HG02763 (cell line): Measurements from ENCODE around the gene ZNF283.
"Not testable (repeated sequence)": the region's sequence is repeated elsewhere in the genome, so short reads cannot be mapped to it uniquely, and the experiment has no call there.

Experiments used
- ATAC-seq: cut with Tn5 transposase; IDR thresholded peaks from one replicate; pipeline ENCODE4 v1.9.1; 2021; ENCODE audit warnings: mild to moderate bottlenecking, moderate library complexity; ENCODE audit not compliant: unreplicated experiment

The ZNF283 gene

DNA sequence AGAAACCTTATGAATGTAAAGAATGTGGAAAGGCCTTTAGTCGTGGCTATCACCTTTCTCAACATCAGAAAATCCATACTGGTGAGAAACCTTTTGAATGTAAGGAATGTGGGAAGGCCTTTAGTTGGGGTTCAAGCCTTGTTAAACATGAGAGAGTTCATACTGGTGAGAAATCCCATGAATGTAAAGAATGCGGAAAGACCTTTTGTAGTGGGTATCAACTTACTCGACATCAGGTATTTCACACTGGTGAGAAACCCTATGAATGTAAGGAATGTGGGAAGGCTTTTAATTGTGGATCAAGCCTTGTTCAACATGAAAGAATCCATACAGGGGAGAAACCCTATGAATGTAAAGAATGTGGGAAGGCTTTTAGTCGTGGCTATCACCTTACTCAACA is 20.8 kb downstream of the ZNF283 start:
- no peak for ATAC-seq

DNA sequence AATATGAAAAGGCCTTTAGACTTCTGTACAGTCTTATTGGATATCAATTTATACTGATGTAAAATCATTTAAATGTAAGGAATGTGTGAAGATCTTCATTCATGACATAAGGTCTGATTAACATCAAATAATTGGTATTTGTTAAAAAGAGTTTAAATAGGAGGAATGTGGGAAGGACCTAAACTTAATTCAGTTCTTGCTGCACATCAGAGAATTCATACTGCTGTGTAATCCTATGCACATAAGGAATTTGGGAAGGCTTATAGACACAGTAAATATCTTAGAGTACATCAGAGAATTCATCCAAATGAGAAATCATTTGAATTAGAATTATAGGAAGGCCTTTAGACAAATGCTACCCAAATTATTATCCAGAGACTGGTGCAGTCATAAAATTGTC is 21.7 kb downstream of the ZNF283 start:
- no peak for ATAC-seq

DNA sequence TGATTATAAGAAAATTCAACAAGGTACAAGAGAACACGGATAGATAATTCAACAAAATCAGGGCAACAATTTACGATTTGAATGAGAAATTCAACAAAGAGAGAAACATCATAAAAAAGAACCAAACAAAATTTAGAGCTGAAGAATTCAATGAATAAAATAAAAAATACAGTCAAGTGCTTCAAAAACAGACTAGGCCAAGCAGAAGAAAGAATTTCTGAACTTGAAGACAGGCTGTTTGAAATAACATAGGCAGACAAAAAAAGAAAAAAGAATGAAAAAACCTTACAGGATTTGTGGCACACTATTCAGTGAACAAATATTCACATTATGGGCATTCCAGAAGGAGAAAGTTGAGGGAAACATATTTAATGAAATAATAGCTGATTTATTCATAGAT is 31.1 kb downstream of the ZNF283 start:
- no peak for ATAC-seq

DNA sequence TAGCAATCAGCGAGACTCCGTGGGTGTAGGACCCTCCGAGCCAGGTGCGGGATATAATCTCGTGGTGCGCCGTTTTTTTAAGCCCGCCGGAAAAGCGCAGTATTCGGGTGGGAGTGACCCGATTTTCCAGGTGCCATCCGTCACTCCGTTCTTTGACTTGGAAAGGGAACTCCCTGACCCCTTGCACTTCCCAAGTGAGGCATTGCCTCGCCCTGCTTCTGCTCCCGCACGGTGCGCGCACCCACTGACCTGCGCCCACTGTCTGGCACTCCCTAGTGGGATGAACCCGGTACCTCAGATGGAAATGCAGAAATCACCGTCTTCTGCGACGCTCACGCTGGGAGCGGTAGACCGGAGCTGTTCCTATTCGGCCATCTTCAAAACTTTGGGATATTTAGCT is 39.8 kb downstream of the ZNF283 start:
- ATAC-seq = not testable (repeated sequence)

DNA sequence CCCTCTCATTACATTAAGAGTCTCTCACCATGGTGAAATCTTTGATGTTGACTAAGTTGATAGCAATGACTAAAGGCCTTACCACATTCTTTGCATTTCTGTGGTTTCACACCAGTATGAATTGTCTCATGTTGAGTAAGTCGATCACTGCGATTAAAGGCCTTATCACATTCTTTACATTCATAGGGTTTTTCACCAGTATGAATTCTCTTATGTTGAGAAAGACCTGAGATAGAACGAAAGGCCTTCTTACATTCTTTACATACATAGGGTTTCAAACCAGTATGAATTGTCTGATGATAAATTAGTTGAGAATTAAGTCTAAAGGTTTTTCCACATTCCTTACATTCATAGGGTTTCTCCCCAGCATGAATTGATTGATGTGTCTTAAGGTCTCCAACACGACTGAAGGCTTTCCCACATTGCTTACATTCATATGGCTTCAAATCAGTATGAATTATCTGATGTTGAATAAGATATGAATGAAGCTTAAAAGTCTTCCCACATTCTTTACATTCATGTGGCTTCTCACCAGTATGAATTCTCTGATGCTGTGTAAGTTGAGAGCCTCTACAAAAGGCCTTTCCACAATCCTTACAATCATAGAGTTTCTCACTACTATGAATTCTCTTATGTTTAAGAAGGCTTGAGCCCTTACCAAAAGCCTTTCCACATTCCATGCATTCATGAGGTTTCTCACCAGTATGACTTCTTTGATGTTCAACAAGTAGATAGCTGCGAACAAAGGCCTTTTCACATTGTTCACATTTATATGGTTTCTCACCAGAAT is 45.6 kb downstream of the ZNF283 start:
- ATAC-seq = no peak

DNA sequence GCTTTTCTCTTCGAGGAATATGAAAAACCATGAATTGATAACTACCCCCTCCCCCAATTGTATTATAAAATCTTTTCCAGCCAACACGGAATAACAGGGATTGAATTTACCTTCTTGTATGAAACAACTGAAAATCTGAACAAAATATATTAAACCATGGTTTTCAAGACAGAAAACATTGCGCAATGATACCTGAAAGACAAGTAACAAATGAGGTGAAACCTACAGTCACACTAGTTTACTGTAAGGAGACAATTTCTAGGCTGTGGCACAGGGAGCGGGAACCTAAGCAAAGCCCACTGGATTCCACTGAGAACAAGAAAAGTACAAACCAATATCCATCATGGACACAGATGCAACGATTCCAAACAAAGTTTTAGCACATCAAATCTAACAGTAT is 53.4 kb downstream of the ZNF283 start:
- no peak for ATAC-seq

DNA sequence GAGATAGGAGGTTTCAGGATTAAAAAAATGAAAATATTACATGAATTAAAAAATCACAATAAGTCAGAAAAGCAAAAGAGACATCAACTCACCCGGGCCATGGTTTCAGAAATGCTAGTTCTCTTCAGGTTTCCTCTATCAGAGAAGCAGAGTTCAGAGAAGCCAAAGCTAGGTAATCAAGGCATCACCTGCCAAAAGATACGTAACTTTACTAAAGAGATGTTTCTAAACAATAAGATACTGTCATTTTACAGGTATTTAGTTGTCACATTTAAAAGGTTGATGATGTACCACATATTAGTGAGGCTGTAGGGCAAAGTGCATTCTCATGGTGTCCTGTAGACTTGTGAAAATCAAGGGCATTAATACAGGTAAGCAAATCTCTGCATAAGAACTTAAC is 56.7 kb downstream of the ZNF283 start, which contains the start of gene ZNF404:
ZNF404 (minus strand) TSS at position 101 of the 400 bp plus-strand sequence.
- ATAC-seq = no peak

DNA sequence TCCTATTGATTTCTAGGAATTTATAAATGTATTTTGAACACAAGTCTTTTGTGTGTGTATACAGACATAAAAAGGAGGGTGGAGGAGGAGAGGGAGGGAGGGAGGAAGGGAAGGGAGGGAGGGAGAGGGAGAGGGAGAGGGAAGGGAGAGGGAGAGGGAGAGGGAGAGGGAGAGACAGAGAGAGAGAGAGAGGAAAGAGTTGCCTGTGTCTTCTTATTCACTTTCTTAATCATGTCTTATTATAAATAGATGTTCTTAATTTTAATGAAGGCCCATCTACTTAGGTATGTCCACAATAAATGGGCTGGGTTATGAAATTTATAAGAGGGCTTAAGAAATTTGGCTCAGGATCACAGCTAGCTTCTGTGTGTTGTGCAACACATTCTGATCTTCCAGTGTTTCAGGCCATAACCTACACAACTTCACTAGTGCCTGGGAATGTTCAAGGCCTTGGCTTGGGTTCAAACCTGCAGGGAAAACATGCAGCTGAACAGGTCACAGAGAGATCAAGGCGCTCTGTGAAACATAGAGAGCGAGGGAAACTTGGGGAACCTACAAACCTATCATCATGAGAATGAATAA is 68.7 kb downstream of the ZNF283 start:
- ATAC-seq = no peak
